ENCODE measurements around the gene TMEM237.

The TMEM237 gene

DNA sequence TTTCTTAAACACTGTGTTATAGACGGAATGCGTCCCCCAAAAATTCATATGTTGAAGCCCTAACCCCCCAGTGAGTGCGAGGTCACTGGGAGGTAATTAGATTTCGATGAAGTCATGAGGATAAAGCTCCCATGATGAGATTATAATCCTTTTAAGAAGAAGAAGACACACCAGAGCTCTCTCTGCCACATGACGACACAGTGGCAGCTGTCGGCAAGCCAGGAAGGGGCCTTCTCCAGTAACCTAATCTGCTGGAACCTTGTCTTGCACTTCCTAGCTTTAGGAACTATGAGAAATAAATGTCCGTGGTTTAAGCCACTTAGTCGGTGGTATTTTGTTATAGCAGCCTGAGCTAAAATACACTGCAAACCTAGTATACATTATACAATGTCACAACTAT is 12.3 kb downstream of the TMEM237 start:
- no peak for TF ChIP-seq CTCF (IDR thresholded peaks at IDR 0.05; ENCODE audit: insufficient read depth, low read depth, low read length, missing control alignments)

DNA sequence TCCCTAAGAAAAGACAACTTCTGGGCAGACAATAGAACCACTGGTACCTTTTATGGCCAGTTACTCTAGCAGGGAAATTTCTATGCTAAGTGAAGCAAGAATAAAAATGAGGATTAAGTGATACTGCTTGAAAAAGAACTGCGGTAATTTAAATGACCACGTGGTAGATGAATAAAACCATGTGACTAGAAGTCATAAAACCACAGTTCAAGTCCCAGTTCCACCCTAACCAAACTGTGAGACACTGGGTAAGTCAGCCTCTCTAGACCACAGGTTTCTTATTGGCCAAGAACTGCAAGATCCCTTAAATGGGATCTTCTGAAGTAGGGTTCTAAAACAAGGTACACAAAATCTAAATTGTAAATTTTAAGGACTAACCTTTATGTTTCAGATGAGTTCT is 12.7 kb downstream of the TMEM237 start:
- no peak overlapping the region for H3K4me3 ChIP-seq (ENCODE audit: low read length)
- TF ChIP-seq CTCF (IDR thresholded peaks at IDR 0.05; ENCODE audit: insufficient read depth, low read depth, low read length, missing control alignments), result no peak
- no peak for DNase-seq (ENCODE audit: low read depth)

More for the DNA sequence above, 12.3 kb downstream of the TMEM237 start:
- no peak for DNase-seq (ENCODE audit: low read depth)
- H3K4me3 ChIP-seq (ENCODE audit: low read length), result no peak overlapping the region

- TF ChIP-seq CTCF (IDR thresholded peaks at IDR 0.05; ENCODE audit: insufficient read depth, low read depth, low read length, missing control alignments), result no peak
- no peak overlapping the region for H3K4me3 ChIP-seq (ENCODE audit: low read length)
- no peak for DNase-seq (ENCODE audit: low read depth)
These were observed 14.8 kb downstream of the TMEM237 start for GRCh38 chr2:201628545-201628944.

- TF ChIP-seq CTCF (IDR thresholded peaks at IDR 0.05; ENCODE audit: insufficient read depth, low read depth, low read length, missing control alignments), result no peak
- DNase-seq (ENCODE audit: low read depth), result no peak
These were observed 20.9 kb downstream of the TMEM237 start for GRCh38 chr2:201622306-201622970.

DNA sequence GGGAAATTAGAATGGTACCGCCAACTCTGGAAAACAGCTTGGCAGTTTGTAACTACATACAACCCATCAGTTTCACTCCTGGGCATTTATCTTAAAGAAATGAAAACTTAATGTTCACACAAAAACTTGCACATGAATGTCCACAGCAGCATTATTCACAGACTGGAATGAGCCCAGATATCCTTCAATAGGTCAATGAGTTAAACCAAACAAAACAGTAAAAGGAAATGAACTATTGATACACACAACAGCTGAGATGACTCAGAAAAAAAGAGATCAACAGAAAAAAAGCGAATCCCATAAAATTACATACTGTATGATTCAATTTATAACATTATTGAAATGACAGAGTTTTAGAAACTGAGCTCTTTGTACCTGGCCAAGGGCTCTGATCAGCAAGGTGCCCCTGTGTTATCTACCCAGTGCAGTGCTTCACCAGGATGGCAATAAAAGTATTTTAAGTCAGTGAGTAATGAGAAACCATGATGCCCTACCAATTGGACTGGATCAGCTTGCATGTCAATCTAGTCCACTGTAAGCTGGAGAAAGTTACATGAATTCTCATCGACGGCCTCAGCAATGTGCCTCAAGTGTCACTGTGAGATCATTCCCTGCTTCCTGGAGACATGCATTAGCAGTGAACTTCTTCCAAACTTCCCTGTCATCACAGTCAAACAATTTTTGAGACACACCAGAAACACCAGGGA is 21.9 kb downstream of the TMEM237 start:
- no peak for DNase-seq (ENCODE audit: low read depth)
- no peak for TF ChIP-seq CTCF (IDR thresholded peaks at IDR 0.05; ENCODE audit: insufficient read depth, low read depth, low read length, missing control alignments)
- no peak overlapping the region for H3K4me3 ChIP-seq (ENCODE audit: low read length)

More at GRCh38 chr2:201622306-201622970, 20.9 kb downstream of the TMEM237 start:
- no peak overlapping the region for H3K4me3 ChIP-seq (ENCODE audit: low read length)

DNA sequence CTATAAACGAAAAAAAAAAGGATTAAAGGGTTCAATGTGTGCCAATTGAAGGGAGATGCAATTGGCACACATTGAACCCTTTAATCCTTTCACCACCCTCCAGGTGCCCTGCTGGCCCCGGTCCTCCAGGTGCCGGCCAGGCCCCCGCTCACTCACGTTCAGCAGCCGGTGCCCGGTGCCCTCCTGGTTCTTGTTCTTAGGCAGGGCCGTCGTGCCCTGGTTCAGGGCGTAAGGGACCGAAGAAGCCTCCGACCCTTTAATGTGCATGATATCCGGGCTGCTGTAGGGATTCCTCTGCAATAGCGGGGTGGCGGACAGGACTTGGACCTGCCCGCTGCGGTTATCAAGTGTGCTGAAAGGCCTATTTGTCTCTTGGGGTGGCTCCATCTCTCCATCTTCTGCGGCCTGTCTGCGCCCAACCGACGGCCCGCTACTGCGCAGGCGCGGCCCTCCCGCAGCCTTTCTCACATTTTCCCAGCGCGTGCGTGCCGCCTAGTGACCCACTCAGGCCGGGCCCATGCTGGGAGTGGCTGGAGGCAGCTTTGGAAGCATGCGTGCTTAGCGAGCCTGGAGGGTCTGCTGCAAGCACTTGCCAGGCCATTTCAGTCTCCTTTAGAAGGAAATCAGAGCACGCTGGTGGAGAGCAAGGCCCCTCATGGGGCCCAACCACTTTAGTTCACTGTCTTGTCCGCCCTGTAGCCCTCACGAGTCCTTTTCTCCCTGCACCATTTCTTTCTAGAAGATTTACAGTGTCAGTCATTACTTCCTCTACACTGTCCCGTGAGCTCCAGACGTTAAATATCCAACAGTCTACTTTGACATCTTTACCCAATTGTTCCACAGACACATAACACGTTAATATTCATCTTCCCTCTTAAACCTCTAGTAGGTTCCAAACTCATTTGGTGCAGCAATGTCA is 24.3 kb downstream of the TMEM237 start:
- TF ChIP-seq CTCF (IDR thresholded peaks at IDR 0.05; ENCODE audit: insufficient read depth, low read depth, low read length, missing control alignments), result peak; percentile 30
- no peak overlapping the region for H3K4me3 ChIP-seq (ENCODE audit: low read length)
- peak; percentile 57 for DNase-seq (ENCODE audit: low read depth)

Data from epithelial cell of esophagus (primary cell).